ENCODE data around the gene TMPRSS9.

DNA sequence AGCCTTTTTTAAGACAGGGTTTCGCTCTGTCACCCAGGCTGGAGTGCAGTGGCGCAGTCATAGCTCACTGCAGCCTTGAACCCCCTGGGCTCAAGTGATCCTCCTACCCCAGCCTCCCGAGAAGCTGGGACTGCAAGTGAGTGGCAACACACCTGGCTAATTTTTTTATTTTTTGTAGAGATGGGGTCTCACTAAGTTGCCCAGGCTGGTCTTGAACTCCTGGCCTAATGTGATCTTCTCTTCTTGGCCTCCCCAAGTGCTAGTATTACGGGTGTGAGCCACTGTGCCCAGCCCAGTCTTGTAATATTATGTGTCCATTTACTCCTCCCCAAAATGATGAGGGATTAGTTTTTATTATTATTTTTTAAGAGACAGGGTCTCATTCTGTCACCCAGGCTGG, 49.0 kb upstream of the TMPRSS9 start:
- TF ChIP-seq EP300 (IDR thresholded peaks at IDR 0.05; ENCODE audit: borderline replicate concordance) (no peak), NFIC (IDR thresholded peaks at IDR 0.05) (no peak), FOXM1 (IDR thresholded peaks at IDR 0.05; ENCODE audit: borderline replicate concordance, low read depth) (no peak), TEAD4 (IDR thresholded peaks at IDR 0.05) (no peak), YY1 (IDR thresholded peaks at IDR 0.05; ENCODE audit: low read depth) (no peak), USF1 (IDR thresholded peaks at IDR 0.05) (no peak)
- TF ChIP-seq, protein P1, sequence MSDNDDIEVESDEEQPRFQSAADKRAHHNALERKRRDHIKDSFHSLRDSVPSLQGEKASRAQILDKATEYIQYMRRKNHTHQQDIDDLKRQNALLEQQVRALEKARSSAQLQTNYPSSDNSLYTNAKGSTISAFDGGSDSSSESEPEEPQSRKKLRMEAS (IDR thresholded peaks at IDR 0.05): no peak
- TF ChIP-seq, protein P2, sequence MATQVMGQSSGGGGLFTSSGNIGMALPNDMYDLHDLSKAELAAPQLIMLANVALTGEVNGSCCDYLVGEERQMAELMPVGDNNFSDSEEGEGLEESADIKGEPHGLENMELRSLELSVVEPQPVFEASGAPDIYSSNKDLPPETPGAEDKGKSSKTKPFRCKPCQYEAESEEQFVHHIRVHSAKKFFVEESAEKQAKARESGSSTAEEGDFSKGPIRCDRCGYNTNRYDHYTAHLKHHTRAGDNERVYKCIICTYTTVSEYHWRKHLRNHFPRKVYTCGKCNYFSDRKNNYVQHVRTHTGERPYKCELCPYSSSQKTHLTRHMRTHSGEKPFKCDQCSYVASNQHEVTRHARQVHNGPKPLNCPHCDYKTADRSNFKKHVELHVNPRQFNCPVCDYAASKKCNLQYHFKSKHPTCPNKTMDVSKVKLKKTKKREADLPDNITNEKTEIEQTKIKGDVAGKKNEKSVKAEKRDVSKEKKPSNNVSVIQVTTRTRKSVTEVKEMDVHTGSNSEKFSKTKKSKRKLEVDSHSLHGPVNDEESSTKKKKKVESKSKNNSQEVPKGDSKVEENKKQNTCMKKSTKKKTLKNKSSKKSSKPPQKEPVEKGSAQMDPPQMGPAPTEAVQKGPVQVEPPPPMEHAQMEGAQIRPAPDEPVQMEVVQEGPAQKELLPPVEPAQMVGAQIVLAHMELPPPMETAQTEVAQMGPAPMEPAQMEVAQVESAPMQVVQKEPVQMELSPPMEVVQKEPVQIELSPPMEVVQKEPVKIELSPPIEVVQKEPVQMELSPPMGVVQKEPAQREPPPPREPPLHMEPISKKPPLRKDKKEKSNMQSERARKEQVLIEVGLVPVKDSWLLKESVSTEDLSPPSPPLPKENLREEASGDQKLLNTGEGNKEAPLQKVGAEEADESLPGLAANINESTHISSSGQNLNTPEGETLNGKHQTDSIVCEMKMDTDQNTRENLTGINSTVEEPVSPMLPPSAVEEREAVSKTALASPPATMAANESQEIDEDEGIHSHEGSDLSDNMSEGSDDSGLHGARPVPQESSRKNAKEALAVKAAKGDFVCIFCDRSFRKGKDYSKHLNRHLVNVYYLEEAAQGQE (IDR thresholded peaks at IDR 0.05; ENCODE audit: low read depth): no peak

Measured in Ishikawa (cell line).